Coronary artery (tissue), 2 donors: ENCODE measurements around the gene LGALS9.
"Not testable (repeated sequence)": the region's sequence is repeated elsewhere in the genome, so short reads cannot be mapped to it uniquely, and the experiment has no call there.

Experiments used
- DNase-seq: peaks from one replicate; pipeline ENCODE4 v3.0.0-alpha.2; 2017; ENCODE audit warnings: low spot score
- H3K27ac ChIP-seq, 2 donors: fragments of 200-600 bp; sonication (generic); one replicate each; pipeline ENCODE4 v1.5.1; 2016 to 2019
- H3K4me3 ChIP-seq: fragments of 200-600 bp; sonication (generic); 2 replicates; pipeline ENCODE4 v1.5.1; 2016; ENCODE audit warnings: mild to moderate bottlenecking, moderate library complexity
- TF ChIP-seq, protein P1 (sequence below): fragments of 200-600 bp; sonication (generic); IDR thresholded peaks from one replicate; pipeline ENCODE4 v1.5.1; 2019; ENCODE audit warnings: antibody characterized with exemption

Gene LGALS9

DNA sequence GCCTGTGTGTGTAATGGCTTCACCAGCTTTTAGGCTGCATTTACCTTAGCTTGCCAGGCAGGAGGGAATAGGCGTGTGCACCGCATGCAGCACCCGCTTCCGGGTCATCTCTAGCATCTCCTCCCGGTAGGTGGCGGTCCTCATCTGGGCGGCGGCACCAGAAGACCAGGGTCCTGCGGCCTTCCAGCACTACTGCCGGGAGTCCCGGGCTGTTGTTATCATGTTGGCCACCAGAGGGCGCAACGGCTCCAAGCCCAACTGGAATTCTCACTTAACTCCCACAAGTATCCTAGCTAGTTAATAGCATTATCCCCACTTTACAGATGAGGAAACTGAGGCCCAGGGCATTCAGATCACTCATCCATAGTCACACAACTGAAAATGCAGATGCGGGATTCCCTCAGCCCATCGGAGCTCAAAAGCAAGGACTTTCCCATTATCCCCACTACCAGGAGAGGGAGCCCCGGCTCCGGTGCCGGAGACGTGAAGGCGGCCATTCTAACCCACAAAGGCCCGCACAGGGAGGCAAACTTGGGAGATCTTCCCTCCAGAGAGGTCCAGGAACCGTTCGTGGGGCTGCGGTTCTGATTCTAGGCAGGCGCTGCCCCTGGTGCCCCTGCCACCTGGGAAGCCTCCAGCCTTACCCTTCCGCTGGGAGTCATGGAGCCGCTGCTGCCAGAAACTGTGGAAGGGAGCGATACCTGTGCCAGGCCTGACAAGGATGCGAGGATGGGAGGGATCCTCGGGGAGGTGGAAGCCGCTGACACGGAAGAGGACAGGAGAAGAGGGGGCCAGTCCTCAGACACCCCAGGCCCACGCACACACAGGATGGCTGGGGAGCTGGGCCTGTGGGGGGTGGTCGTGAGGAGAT, 23.9 kb downstream of the LGALS9 start:
- Histone ChIP-seq H3K4me3 (no peak overlapping the region), H3K27ac (no peak overlapping the region)
- DNase-seq = no peak
- TF ChIP-seq, protein P1, sequence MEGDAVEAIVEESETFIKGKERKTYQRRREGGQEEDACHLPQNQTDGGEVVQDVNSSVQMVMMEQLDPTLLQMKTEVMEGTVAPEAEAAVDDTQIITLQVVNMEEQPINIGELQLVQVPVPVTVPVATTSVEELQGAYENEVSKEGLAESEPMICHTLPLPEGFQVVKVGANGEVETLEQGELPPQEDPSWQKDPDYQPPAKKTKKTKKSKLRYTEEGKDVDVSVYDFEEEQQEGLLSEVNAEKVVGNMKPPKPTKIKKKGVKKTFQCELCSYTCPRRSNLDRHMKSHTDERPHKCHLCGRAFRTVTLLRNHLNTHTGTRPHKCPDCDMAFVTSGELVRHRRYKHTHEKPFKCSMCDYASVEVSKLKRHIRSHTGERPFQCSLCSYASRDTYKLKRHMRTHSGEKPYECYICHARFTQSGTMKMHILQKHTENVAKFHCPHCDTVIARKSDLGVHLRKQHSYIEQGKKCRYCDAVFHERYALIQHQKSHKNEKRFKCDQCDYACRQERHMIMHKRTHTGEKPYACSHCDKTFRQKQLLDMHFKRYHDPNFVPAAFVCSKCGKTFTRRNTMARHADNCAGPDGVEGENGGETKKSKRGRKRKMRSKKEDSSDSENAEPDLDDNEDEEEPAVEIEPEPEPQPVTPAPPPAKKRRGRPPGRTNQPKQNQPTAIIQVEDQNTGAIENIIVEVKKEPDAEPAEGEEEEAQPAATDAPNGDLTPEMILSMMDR = peak; percentile 69

DNA sequence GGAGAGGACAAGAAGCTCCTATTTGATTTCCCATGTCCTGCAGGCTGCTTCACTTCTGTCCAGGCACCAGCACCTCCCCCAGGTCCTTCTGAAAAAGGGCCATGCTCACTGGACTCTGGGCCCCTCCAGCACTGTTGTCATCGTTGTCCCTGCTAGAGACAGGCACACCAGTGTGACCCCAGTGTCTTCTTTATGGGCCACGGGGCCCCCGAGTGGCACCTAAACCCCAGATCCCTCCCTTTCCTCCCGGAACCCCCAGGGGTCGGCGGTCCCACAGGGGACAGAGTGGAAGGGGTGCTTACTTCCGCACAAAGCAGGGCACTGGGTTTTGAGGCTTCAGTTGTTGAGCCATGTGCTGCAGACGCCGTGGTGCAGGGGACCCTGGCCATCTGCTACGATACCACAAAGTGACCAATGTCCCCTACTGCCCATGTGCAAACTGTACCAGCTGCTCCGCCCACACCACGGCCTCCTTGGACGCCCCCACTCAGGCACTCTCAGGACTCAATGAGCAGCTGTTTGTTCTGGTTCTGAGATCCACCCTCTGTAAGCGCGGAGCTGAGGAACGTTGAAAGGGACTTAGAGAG, 24.6 kb downstream of the LGALS9 start:
- not testable (repeated sequence) for H3K27ac ChIP-seq, H3K4me3 ChIP-seq, DNase-seq

DNA sequence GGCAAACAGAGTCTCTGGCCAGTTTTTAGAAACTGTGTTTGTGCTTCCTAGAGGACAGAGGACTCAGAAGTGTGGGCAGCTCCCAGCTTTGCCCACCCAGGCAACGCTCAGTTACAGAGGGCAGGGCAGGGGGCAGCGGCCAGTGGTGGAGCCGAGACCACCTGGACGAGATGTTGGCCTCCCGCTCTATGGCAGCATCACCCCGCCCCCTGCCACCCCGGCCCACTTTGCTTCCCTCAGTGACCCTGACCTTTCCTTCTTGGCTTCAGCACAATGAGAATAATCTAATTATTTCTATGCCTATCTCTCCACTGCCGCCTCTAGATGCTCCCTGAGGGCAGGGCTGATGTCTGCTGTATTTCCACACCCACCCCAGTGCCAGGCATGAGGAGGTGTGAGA, 25.6 kb downstream of the LGALS9 start:
- not testable (repeated sequence) for H3K4me3 ChIP-seq, H3K27ac ChIP-seq, DNase-seq

DNA sequence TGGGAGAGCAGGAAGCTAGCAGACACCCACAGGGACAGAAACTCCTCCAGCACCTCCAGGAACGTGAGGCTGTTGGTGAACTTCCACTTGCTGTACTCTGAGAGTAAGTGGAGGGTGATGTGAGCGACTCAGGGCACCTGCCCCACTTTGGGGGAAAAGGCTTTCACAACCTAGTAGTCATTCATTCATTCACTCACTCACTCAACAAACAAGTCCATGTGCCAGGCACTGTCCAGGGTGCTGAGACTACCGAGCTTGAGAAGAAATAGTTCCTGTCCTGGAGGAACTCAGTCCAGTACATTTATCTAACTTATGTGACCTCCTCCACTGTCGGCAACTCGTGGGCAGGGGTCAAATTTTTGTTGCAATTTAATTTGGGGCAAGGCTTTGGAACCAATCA, 26.6 kb downstream of the LGALS9 start:
- H3K4me3 ChIP-seq = no peak overlapping the region
- DNase-seq = no peak
- no peak overlapping the region for H3K27ac ChIP-seq
- TF ChIP-seq, protein P1 = no peak

DNA sequence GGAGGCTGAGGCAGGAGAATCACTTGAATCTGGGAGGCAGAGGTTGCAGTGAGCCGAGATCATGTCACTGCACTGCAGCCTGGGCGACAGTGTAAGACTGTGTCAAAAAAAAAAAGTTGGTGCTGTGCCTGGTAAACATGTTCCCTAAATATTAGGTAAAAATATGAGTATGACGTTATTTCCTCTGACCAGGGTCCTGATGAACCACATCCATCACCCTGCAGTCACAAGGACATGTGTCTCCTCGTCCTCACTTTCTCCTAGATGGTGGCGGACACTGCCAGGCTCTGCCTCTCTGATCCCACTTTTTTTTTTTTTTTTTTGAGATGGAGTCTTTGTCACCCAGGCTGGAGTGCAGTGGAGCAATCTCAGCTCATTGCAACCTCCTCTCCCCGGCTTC, 28.7 kb downstream of the LGALS9 start:
- Histone ChIP-seq H3K4me3 (no peak overlapping the region), H3K27ac (no peak overlapping the region)
- DNase-seq = no peak

DNA sequence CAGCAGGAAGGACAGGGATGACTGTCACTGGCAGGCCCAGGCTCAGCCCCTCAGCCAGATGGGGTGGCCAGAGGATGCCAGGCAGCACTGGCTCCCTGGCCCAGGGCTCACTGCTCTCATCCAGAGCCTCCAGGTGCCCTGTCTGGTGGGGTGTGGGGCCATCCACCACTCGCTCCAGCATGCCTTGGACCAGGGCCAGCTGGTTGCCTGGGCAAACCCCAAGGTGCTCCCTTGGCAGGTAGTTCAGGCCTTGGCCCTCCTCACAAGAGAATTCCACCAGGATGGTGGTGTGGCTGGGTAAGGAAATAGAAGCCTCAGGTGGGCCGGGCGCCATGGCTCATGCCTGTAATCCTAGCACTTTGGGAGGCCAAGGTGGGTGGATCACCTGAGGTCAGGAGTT, 29.4 kb downstream of the LGALS9 start:
- Histone ChIP-seq H3K4me3 (no peak overlapping the region), H3K27ac (no peak overlapping the region)
- no peak for DNase-seq
- TF ChIP-seq, protein P1 = no peak

More for the DNA sequence above, 28.7 kb downstream of the LGALS9 start:
- TF ChIP-seq, protein P1 = no peak

DNA sequence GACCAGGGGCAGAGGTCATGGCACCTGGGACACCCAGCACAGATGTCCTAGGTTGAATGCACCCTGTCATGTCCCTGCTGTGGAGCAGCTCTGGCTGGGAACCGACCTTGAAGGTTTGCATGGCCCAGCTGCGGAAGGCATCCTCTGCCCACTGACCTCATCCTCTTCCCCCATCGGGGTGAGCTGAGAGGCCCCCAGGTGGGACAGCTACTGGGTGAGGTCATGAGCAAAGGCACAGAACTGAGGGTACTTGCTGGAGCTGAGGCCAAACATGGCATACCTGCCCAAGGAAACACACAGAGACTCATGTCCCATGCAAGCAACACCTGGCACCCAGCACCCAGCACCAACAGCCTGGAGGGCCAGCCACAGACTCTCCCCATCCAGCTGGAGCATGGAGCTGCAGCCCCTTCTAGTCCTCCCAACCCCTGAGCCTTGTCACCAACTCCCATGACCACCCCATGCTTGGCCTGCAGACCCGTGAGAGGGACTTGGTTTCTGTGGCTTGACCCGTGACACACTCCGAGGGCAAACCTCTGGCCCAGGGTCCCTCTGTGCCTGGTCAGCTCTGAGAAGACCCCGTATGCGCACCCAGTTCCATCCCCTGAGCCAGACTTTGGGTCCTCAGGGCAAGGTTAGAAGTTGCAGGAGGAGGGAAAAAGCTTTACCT, 33.1 kb downstream of the LGALS9 start:
- Histone ChIP-seq H3K27ac (no peak overlapping the region), H3K4me3 (no peak overlapping the region)
- TF ChIP-seq, protein P1 = no peak
- no peak for DNase-seq

DNA sequence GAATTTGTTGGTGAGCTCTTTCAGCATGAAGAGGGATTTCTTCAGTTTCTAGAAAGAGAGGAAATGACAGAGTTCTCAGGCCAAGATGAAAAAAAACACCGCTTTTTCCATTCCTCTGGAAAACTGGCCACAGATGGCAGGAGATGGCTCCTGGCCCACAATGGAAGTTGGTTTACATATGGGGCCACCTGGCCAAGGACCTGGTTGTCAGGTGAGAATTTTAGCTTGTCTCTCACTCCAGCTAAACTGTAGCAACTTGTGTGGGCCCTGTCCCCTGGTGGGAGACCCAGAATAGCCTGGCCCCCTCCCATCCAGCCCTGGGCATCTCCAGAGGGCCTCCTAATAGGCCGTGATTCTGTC, 33.6 kb downstream of the LGALS9 start:
- DNase-seq = no peak
- Histone ChIP-seq H3K4me3 (no peak overlapping the region), H3K27ac (no peak overlapping the region)
- TF ChIP-seq, protein P1 = no peak
